Measurements from ENCODE around the gene SAP130. TPM values are rescaled to one million over a fixed set of nuclear protein-coding genes. Genes with fewer than 3 reads are reported as not detected.

The SAP130 gene
- polyA plus RNA-seq, 1 of the 3 experiments (the other 2 are of a cell fraction), result 19.0 TPM

- H3K9me3 ChIP-seq, result no peaks in the 10 kb centered on the region
- WGBS (ENCODE audit: low lambda C conversion rate), result 95% methylated on average over 4 of the region's 4 CpGs
- H3K4me2 ChIP-seq, result no peak overlapping the region
- peaks cover 0 to 3% of the 10 kb centered on the region in 2 experiments; a peak in 2 of 4 replicates for H3K4me1 ChIP-seq (ENCODE audit: control insufficient read depth in 1 of 2, insufficient read depth in 2 of 2, low read depth in 1 of 2, low read length in 1 of 2)
- H3K9ac ChIP-seq, result no peak overlapping the region
- no peaks in the 10 kb centered on the region for H3K27me3 ChIP-seq (ENCODE audit: insufficient read depth)
- no peak overlapping the region for H2AFZ ChIP-seq (ENCODE audit: low read depth)
- ChIA-PET CTCF (no interaction called here), POLR2A (no interaction called here)
- no peak overlapping the region for H3K27ac ChIP-seq (ENCODE audit: low read depth in 2 of 2, low read length in 1 of 2)
- no peak for DNase-seq
- no peak overlapping the region for H3K4me3 ChIP-seq (ENCODE audit: low read depth in 2 of 2, low read length in 1 of 2)
- peaks cover 30% of the 10 kb centered on the region for H4K20me1 ChIP-seq (ENCODE audit: insufficient read depth)
- TF ChIP-seq MEF2A (IDR thresholded peaks at IDR 0.05; ENCODE audit: borderline replicate concordance, low read depth), result no peak
- TF ChIP-seq CTCF (IDR thresholded peaks at IDR 0.05), result no peak
- TF ChIP-seq ELF1 (IDR thresholded peaks at IDR 0.05), result no peak
- no peak for TF ChIP-seq SIN3A (IDR thresholded peaks at IDR 0.05; ENCODE audit: borderline replicate concordance, low read depth, low read length)
- TF ChIP-seq RFX5 (IDR thresholded peaks at IDR 0.05; ENCODE audit: low read length), result no peak
- TF ChIP-seq JUND (IDR thresholded peaks at IDR 0.05), result no peak
- TF ChIP-seq NRF1 (IDR thresholded peaks at IDR 0.05; ENCODE audit: low read depth, low read length), result no peak
- TF ChIP-seq YY1 (IDR thresholded peaks at IDR 0.05; ENCODE audit: low read depth), result no peak
- no peak for TF ChIP-seq USF1 (IDR thresholded peaks at IDR 0.05; ENCODE audit: borderline replicate concordance, low read depth)
- no peak for TF ChIP-seq POLR2AphosphoS5 (IDR thresholded peaks at IDR 0.05; ENCODE audit: low read depth, low read length)
- peaks cover 6% of the 10 kb centered on the region for H3F3A ChIP-seq (replicated peaks; ENCODE audit: insufficient read depth)
- peaks cover 66% of the 10 kb centered on the region for H3K79me2 ChIP-seq (ENCODE audit: insufficient read depth)
- H3K9me2 ChIP-seq, result no peaks in the 10 kb centered on the region
- H3K36me3 ChIP-seq (replicated peaks in 1 of 2; ENCODE audit: control insufficient read depth in 1 of 2, insufficient read depth in 2 of 2, low read length in 1 of 2), result peaks cover 8 to 25% of the 10 kb centered on the region in 2 experiments
Observed at GRCh38 chr2:128024816-128025215, 3.0 kb downstream of the SAP130 start.

DNA sequence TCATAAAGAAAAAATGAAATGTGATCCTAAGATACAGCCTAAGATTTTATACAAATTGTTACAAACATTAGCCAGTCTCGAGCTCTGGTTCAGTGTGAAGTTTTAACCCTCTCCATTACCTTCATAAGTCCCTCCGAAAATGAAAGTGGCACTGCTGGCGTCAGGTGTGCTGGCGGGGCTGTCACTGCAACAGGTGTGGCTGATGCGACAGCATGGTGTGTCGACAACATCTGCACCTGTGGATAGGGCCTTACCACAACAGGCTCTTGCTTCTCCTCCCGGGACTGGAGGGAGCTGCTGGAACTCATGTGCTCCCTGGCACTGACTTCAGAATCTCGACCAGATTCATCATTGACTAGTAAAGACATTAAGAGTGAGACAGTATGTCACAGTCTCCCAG, 10.3 kb downstream of the SAP130 start:
- H3K79me2 ChIP-seq (ENCODE audit: insufficient read depth), result peaks cover 42% of the 10 kb centered on the region
- no peak overlapping the region for H3K4me3 ChIP-seq (ENCODE audit: low read depth in 2 of 2, low read length in 1 of 2)
- H4K20me1 ChIP-seq (ENCODE audit: insufficient read depth), result 0 out of 2 replicates have a peak, but pooled peaks cover 3% of the 10 kb centered on the region
- H3K9me2 ChIP-seq, result no peaks in the 10 kb centered on the region
- no peaks in the 10 kb centered on the region for H3K9me3 ChIP-seq
- H3F3A ChIP-seq (replicated peaks; ENCODE audit: insufficient read depth), result peaks cover 3% of the 10 kb centered on the region
- ChIA-PET POLR2A (no interaction called here), CTCF (no interaction called here)
- no peak overlapping the region for H3K27ac ChIP-seq (ENCODE audit: low read depth in 2 of 2, low read length in 1 of 2)
- H2AFZ ChIP-seq (ENCODE audit: low read depth), result no peak overlapping the region
- H3K27me3 ChIP-seq (ENCODE audit: insufficient read depth), result no peaks in the 10 kb centered on the region
- no peaks in the 10 kb centered on the region for H3K4me1 ChIP-seq (ENCODE audit: control insufficient read depth in 1 of 2, insufficient read depth in 2 of 2, low read depth in 1 of 2, low read length in 1 of 2)
- no peak overlapping the region for H3K4me2 ChIP-seq
- no peak overlapping the region for H3K9ac ChIP-seq
- H3K36me3 ChIP-seq (replicated peaks in 1 of 2; ENCODE audit: control insufficient read depth in 1 of 2, insufficient read depth in 2 of 2, low read length in 1 of 2), result peaks cover 55 to 75% of the 10 kb centered on the region in 2 experiments
- 86% methylated on average over 8 of the region's 8 CpGs for WGBS (ENCODE audit: low lambda C conversion rate)
- TF ChIP-seq TAF1 (IDR thresholded peaks at IDR 0.05; ENCODE audit: borderline replicate concordance, low read depth, low read length) (no peak), GABPA (IDR thresholded peaks at IDR 0.05; ENCODE audit: low read depth) (no peak), FOXM1 (IDR thresholded peaks at IDR 0.05; ENCODE audit: low read depth) (no peak), SIN3A (IDR thresholded peaks at IDR 0.05; ENCODE audit: borderline replicate concordance, low read depth, low read length) (no peak), USF1 (IDR thresholded peaks at IDR 0.05; ENCODE audit: borderline replicate concordance, low read depth) (no peak), EP300 (IDR thresholded peaks at IDR 0.05; ENCODE audit: borderline replicate concordance in 1 of 2, low read depth in 1 of 2, low read length in 1 of 2) (no peak), TEAD4 (IDR thresholded peaks at IDR 0.05; ENCODE audit: borderline replicate concordance, insufficient read depth) (no peak), POLR2AphosphoS5 (IDR thresholded peaks at IDR 0.05; ENCODE audit: low read depth, low read length) (no peak), RAD21 (IDR thresholded peaks at IDR 0.05; ENCODE audit: low read length) (no peak), MAX (IDR thresholded peaks at IDR 0.05; ENCODE audit: low read depth) (no peak), FOXJ3 (CRISPR knock-in tag; IDR thresholded peaks at IDR 0.05) (no peak)
- TF ChIP-seq, protein P1, sequence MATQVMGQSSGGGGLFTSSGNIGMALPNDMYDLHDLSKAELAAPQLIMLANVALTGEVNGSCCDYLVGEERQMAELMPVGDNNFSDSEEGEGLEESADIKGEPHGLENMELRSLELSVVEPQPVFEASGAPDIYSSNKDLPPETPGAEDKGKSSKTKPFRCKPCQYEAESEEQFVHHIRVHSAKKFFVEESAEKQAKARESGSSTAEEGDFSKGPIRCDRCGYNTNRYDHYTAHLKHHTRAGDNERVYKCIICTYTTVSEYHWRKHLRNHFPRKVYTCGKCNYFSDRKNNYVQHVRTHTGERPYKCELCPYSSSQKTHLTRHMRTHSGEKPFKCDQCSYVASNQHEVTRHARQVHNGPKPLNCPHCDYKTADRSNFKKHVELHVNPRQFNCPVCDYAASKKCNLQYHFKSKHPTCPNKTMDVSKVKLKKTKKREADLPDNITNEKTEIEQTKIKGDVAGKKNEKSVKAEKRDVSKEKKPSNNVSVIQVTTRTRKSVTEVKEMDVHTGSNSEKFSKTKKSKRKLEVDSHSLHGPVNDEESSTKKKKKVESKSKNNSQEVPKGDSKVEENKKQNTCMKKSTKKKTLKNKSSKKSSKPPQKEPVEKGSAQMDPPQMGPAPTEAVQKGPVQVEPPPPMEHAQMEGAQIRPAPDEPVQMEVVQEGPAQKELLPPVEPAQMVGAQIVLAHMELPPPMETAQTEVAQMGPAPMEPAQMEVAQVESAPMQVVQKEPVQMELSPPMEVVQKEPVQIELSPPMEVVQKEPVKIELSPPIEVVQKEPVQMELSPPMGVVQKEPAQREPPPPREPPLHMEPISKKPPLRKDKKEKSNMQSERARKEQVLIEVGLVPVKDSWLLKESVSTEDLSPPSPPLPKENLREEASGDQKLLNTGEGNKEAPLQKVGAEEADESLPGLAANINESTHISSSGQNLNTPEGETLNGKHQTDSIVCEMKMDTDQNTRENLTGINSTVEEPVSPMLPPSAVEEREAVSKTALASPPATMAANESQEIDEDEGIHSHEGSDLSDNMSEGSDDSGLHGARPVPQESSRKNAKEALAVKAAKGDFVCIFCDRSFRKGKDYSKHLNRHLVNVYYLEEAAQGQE (IDR thresholded peaks at IDR 0.05; ENCODE audit: low read depth, low read length), result no peak
- TF ChIP-seq, protein P2, sequence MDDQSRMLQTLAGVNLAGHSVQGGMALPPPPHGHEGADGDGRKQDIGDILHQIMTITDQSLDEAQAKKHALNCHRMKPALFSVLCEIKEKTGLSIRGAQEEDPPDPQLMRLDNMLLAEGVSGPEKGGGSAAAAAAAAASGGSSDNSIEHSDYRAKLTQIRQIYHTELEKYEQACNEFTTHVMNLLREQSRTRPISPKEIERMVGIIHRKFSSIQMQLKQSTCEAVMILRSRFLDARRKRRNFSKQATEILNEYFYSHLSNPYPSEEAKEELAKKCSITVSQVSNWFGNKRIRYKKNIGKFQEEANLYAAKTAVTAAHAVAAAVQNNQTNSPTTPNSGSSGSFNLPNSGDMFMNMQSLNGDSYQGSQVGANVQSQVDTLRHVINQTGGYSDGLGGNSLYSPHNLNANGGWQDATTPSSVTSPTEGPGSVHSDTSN (IDR thresholded peaks at IDR 0.05), result no peak
- no peak for DNase-seq
